Kidney (tissue), 14 donors: ENCODE measurements around the gene PDE4A. TPM values are rescaled to one million over a fixed set of nuclear protein-coding genes. Genes with fewer than 3 reads are reported as not detected.
A peak's percentile ranks its signal among the peaks of the same experiment; 100 is the strongest.

Experiments used
- DNase-seq, 5 donors: peaks; one replicate each; pipeline ENCODE4 v3.0.0-alpha.2; 2013 to 2020
- FAIRE-seq: peaks from 2 replicates; lab custom pipeline; 2012; peaks lifted over from hg19 to GRCh38; lab: Jason Lieb, UNC
- H3K27ac ChIP-seq, 2 donors: one replicate each; pipeline ENCODE4 v1.7.0; 2013; ENCODE audit warnings: low read depth in 2 of 2, low read length in 2 of 2, inconsistent platforms in 1 of 2
- H3K27me3 ChIP-seq: one replicate; pipeline ENCODE4 v1.7.1; 2013; ENCODE audit warnings: low read length, inconsistent platforms; ENCODE audit not compliant: control insufficient read depth, insufficient read depth
- H3K36me3 ChIP-seq, 3 donors: one replicate each; pipeline versions ENCODE4 v1.7.0 to v1.7.1; 2013; ENCODE audit warnings: low read length in 3 of 3, control low read depth in 1 of 3, inconsistent platforms in 1 of 3; ENCODE audit not compliant: insufficient read depth in 3 of 3, control insufficient read depth in 2 of 3
- H3K4me1 ChIP-seq, 3 donors: one replicate each; pipeline versions ENCODE4 v1.7.0 to v1.7.1; 2013; ENCODE audit warnings: low read length in 3 of 3, inconsistent platforms in 1 of 3, low read depth in 1 of 3; ENCODE audit not compliant: control insufficient read depth in 2 of 3, insufficient read depth in 2 of 3
- H3K4me3 ChIP-seq, 3 donors: one replicate each; pipeline versions ENCODE4 v1.7.0 to v1.8.1; 2013; ENCODE audit warnings: low read length in 3 of 3, control low read depth in 1 of 3, inconsistent platforms in 1 of 3
- H3K9ac ChIP-seq, 3 donors: one replicate each; pipeline versions ENCODE4 v1.7.0 to v1.7.1; 2013; ENCODE audit warnings: low read length in 3 of 3, control low read depth in 1 of 3, inconsistent platforms in 1 of 3
- H3K9me3 ChIP-seq, 3 donors: one replicate each; pipeline versions ENCODE4 v1.7.0 to v1.7.1; 2013; ENCODE audit warnings: low read length in 3 of 3, control low read depth in 1 of 3, inconsistent platforms in 1 of 3; ENCODE audit not compliant: control insufficient read depth in 2 of 3, insufficient read depth in 1 of 3
- intact Hi-C: fragments of 100-400 bp; cut with DNase I; formaldehyde crosslinking; loops from one replicate; pipeline ENCODE4 v1.11.1; 2022
- polyA plus RNA-seq: library from polyadenylated mRNA; stranded (reverse); fragments of 350-450 nt; fragmentation: Illumina TruSeq; extraction: RNeasy Lipid Tissue Mini Kit (QIAGEN cat#74804); gene quantifications from one replicate; pipeline ENCODE4 v1.2.3, GENCODE V29; 2014; ENCODE audit warnings: low read depth, low replicate concordance; ENCODE audit not compliant: insufficient read depth
- total RNA-seq: library from RNA; stranded (reverse); fragmentation: NEBNext Ultra II Directional; extraction: Animal tissue kit (Norgen Biotek cat#: 25700); gene quantifications from one replicate; pipeline ENCODE4 v1.2.1, GENCODE V29; 2021
- TF ChIP-seq, protein P1 (sequence below): IDR thresholded peaks from 3 replicates; pipeline ENCODE4 v1.5.1; 2012; ENCODE audit warnings: mild to moderate bottlenecking, moderate library complexity, borderline replicate concordance; ENCODE audit not compliant: insufficient read depth; ENCODE audit errors: extremely low read depth
- donor health status: control.
- donor health status: control.
- donor health status: control.
- donor health status: control.
- donor health status: control.
- donor health status: DM: yes; HTN: yes; CAD: no.
- donor health status: Normal renal cell carcinoma (clear cell type).

PDE4A gene
- total and polyA plus RNA-seq, 2 donors from 2014 or later = 4.5 to 17.5 TPM

DNA sequence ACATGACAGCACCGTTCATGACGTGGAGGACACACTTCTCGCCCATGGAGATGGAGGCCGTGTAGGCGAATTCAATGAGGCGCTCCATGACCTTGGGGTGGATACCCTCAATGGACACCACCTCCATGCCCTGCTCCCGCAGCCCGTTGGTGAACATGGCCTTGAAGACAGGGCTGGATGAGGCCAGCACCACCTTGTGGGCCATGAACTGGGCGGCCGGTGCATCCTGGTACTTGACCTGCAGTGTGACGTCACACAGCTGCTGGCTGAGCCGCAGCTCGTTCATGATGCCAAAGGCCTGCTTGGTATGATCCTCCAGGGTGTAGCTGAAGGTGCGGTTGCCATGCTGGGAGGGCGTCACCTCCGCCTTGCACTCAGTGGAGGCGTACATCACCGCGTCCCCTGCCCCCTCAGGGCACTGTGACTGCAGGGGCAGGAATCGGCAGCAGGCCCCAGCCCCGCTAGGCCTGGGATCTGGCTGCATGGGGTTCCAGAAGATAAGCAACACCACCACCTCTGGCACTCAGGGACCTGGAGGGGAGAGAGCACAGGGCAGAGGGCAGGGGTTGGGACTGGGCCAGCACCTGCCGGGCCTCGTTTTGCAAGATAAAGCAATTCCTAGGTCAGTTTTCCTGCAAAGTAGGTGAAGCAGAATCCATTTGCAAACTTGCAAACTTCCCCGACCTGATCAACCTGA lies 79.4 kb downstream of the PDE4A start:
- FAIRE-seq = no peak
- Histone ChIP-seq H3K4me3 (no peak overlapping the region), H3K9me3 (no peaks in the 10 kb centered on the region), H3K4me1 (peaks cover 0 to 10% (median 0%) of the 10 kb centered on the region in 3 donors), H3K27ac (no peak overlapping the region), H3K36me3 (peaks cover 2 to 10% (median 5%) of the 10 kb centered on the region in 3 donors), H3K27me3 (no peaks in the 10 kb centered on the region), H3K9ac (no peak overlapping the region)
- TF ChIP-seq, protein P1, sequence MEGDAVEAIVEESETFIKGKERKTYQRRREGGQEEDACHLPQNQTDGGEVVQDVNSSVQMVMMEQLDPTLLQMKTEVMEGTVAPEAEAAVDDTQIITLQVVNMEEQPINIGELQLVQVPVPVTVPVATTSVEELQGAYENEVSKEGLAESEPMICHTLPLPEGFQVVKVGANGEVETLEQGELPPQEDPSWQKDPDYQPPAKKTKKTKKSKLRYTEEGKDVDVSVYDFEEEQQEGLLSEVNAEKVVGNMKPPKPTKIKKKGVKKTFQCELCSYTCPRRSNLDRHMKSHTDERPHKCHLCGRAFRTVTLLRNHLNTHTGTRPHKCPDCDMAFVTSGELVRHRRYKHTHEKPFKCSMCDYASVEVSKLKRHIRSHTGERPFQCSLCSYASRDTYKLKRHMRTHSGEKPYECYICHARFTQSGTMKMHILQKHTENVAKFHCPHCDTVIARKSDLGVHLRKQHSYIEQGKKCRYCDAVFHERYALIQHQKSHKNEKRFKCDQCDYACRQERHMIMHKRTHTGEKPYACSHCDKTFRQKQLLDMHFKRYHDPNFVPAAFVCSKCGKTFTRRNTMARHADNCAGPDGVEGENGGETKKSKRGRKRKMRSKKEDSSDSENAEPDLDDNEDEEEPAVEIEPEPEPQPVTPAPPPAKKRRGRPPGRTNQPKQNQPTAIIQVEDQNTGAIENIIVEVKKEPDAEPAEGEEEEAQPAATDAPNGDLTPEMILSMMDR = no peak
- no peak for DNase-seq
- intact Hi-C loops = no loop called here

DNA sequence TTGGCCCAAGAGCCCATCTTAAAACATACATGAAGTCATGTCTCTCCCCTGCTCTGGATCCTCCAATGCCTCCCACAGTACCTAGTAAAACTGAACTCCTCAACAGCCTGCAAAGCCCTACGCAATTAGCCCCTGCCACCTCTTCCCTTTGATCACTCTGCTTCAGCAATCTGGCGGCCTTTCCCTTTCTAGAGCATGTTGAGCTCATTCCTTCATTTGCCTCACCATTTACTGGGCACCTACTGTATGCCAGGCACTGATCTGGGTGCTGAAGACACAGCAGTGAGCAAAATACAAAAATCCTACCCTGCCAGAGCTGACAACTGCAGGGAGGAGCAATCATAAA lies 79.9 kb downstream of the PDE4A start:
- DNase-seq (no peak), FAIRE-seq (no peak)
- TF ChIP-seq, protein P1 = no peak
- Histone ChIP-seq H3K4me3 (no peak overlapping the region), H3K9me3 (no peaks in the 10 kb centered on the region), H3K36me3 (peaks cover 2 to 10% (median 5%) of the 10 kb centered on the region in 3 donors), H3K27me3 (no peaks in the 10 kb centered on the region), H3K4me1 (peaks cover 0 to 10% (median 0%) of the 10 kb centered on the region in 3 donors), H3K27ac (no peak overlapping the region), H3K9ac (no peak overlapping the region)
- intact Hi-C loops = no loop called here

DNA sequence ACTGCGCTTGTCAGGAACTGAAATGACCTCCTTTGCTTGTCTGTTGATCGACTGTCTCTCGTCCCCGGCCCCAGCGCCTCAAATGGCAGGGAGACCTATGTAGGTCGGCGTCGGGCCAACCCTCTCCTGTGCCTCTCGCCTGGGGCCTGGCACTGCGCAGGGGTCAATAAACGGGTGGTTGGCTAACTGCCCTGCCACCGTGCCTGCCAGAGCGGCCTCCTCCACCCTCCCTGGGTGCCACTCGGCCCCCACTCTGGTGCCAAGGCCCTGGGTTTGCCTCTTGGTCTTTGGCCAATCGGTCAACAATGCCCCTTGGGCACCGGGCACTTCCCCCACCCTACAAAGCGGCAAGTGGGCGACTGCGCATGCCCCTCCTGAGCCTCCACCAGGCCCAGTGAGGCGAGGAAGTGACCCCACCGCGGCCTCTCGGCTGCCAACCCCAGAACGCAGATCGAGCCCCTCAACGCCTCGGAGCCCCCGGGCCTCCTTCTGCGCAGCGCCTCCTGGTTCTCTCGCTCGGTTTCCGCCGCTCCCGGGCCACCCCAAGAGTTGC lies 81.7 kb downstream of the PDE4A start:
- TF ChIP-seq, protein P1 = no peak
- H3K9me3 ChIP-seq = no peaks in the 10 kb centered on the region
- intact Hi-C loops = no loop called here
- peaks cover 0 to 13% (median 0%) of the 10 kb centered on the region in 3 donors for H3K4me1 ChIP-seq
- DNase-seq = peak; percentile 69 to 91 (median 79)
- peaks cover 2 to 10% (median 5%) of the 10 kb centered on the region in 3 donors for H3K36me3 ChIP-seq
- H3K27me3 ChIP-seq = no peaks in the 10 kb centered on the region
- FAIRE-seq = no peak
- H3K9ac ChIP-seq = peak overlapping the region; percentile 9 to 88 (median 87)
- H3K4me3 ChIP-seq = peak overlapping the region; percentile 65 to 86 (median 79)
- H3K27ac ChIP-seq = peak overlapping the region; percentile 94
